Activated CD8-positive, alpha-beta T cell treated with anti-CD3 and anti-CD28 coated beads for 36 hours (primary cell): Measurements from ENCODE around the gene CDC42EP3. TPM values are rescaled to one million over a fixed set of nuclear protein-coding genes. Genes with fewer than 3 reads are reported as not detected.

Source experiments
- ATAC-seq: fragments of 200-7000 bp; cut with Tn5 transposase; one replicate; pipeline ENCODE4 v1.10.0; 2021; ENCODE audit warnings: mild to moderate bottlenecking, moderate library complexity
- CTCF ChIA-PET: fragments of 350-600 bp; sonication (Branson Sonifier 250); formaldehyde crosslinking; loops from one replicate; lab custom pipeline; 2021; ENCODE audit warnings: antibody characterized with exemption; lab: Charles Lee
- POLR2A ChIA-PET: fragments of 350-600 bp; sonication (Branson Sonifier 250); formaldehyde crosslinking; loops from one replicate; lab custom pipeline; 2021; ENCODE audit warnings: antibody characterized with exemption; lab: Charles Lee
- DNase-seq: peaks from one replicate; pipeline ENCODE4 v3.0.0-alpha.2; 2020
- H3K27ac Mint-ChIP-seq: one replicate; pipeline ENCODE4 v1.8.0; 2021; ENCODE audit warnings: mild to moderate bottlenecking, mixed read lengths
- H3K27me3 Mint-ChIP-seq: one replicate; pipeline ENCODE4 v1.8.0; 2021; ENCODE audit warnings: mixed read lengths
- H3K36me3 Mint-ChIP-seq: one replicate; pipeline ENCODE4 v1.8.0; 2021; ENCODE audit warnings: low read depth, mixed read lengths
- H3K4me1 Mint-ChIP-seq: one replicate; pipeline ENCODE4 v1.8.0; 2021; ENCODE audit warnings: low read depth, mixed read lengths
- H3K4me3 Mint-ChIP-seq: one replicate; pipeline ENCODE4 v1.8.0; 2021; ENCODE audit warnings: mild to moderate bottlenecking, moderate library complexity, mixed read lengths
- H3K9me3 Mint-ChIP-seq: one replicate; pipeline ENCODE4 v1.8.0; 2021; ENCODE audit warnings: mixed read lengths
- CTCF ChIP-seq: fragments of 200-600 bp; IDR thresholded peaks from one replicate; pipeline ENCODE4 v1.8.0; 2022; ENCODE audit warnings: antibody characterized with exemption, mild to moderate bottlenecking
- intact Hi-C: fragments of 100-400 bp; cut with micrococcal nuclease; formaldehyde crosslinking; loops from one replicate; pipeline ENCODE4 v1.10.0; 2022
- total RNA-seq, 2 experiments: library from RNA; stranded (reverse); gene quantifications; one replicate each; pipeline ENCODE4 v1.2.3, GENCODE V29; 2021

Gene CDC42EP3
- total RNA-seq, 2 experiments from 2014 or later, result 18.8 to 22.6 TPM

- DNase-seq (no peak), ATAC-seq (no peak)
- ChIA-PET POLR2A (no interaction called here), CTCF (interaction anchor here (0.8 to 1.1 kb wide), 4 partner anchors 9 to 278 kb away, joined by 3 to 5 read pairs (median 3); no protein-coding TSS in a partner anchor)
- TF ChIP-seq CTCF, result no peak
- H3K9me3 Mint-ChIP-seq, result no peaks in the 10 kb centered on the region
- H3K4me3 Mint-ChIP-seq, result no peak overlapping the region
- H3K36me3 Mint-ChIP-seq, result no peaks in the 10 kb centered on the region
- peaks cover 5% of the 10 kb centered on the region for H3K4me1 Mint-ChIP-seq
- no peaks in the 10 kb centered on the region for H3K27me3 Mint-ChIP-seq
- intact Hi-C loops, result no loop called here
- no peak overlapping the region for H3K27ac Mint-ChIP-seq
Observed at GRCh38 chr2:37692711-37693110, 21.3 kb upstream of the CDC42EP3 start.

- Mint-ChIP-seq H3K27me3 (no peaks in the 10 kb centered on the region), H3K4me1 (peaks cover 16% of the 10 kb centered on the region), H3K4me3 (no peak overlapping the region), H3K36me3 (no peaks in the 10 kb centered on the region), H3K27ac (no peak overlapping the region), H3K9me3 (no peaks in the 10 kb centered on the region)
- DNase-seq (no peak), ATAC-seq (no peak)
- intact Hi-C loops, result no loop called here
- ChIA-PET CTCF (no interaction called here), POLR2A (no interaction called here)
- TF ChIP-seq CTCF, result no peak
Observed at GRCh38 chr2:37689751-37690150, 18.3 kb upstream of the CDC42EP3 start.

DNA sequence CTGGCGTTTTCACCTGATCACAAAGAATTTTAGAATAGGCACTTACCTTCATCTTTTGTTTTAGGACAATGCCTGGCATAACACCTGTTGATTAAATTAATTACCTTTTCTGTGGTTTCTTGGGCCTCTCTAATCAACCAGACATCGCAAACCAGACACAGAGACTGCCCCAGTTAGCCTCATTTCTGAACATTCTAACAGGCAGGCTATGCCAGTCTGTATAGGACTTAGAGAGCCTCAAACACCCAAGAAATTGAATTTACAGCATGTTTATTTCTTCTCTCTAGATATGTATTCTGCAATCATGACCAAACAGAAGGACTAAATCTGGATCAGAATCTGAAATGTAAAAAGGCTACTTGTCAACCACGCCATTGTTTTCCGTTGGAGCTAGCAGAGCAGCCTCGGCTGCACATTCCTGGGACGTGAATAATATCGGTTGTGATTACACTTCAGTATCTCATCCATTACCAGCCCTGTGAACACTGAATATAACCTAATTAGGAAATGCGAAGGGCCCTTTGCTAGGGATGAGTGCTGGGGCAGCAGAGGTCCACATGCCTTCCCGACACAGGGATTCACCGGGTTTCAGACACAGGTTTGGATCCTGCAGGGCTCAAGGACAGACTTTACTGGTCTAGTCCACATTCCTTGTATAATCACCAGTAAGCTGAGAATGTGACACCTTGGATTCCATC, 17.5 kb upstream of the CDC42EP3 start:
- no peak for ATAC-seq

DNA sequence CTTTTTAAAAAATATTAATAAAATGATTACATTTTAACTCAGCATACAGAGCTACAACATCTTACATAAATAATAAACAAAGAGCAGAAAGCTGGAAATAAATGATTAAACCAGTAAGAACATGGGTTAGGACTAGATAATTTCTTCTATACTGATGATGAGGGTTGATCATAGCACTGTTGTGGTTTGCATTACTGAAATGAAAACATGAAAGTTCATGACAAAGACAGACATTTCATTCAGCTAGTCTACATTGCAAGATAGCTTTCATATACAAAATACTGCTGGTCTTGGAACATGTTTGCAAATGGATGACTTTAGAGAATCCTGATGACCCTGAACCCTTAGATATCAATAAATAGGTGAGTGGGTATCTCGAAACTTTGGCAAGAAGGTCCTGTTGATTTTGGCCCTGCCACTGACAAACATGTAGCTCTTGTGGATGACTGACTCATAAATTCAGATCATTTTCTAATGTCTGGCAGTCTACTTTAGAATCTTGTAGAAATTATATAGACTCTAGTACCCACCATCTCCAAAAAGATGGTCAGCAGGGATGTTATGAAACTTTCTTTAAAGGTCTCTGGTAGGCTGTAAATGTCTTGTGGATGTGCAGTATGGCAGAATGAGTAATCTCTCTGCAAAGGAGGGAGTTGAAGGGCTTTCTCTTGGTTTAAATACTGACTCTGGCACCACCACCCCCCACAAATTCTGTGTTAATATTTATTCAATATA, 15.5 kb upstream of the CDC42EP3 start:
- no peaks in the 10 kb centered on the region for H3K27me3 Mint-ChIP-seq
- H3K4me3 Mint-ChIP-seq, result no peak overlapping the region
- TF ChIP-seq CTCF, result no peak
- POLR2A ChIA-PET, result interaction anchor here (1.3 kb wide), 1 partner anchor 17 kb away, joined by 3 read pairs; no protein-coding TSS in a partner anchor
- H3K36me3 Mint-ChIP-seq, result peaks cover 8% of the 10 kb centered on the region
- CTCF ChIA-PET, result interaction anchor here (0.6 to 1.2 kb wide), 2 partner anchors 16 to 20 kb away, joined by 3 to 4 read pairs; no protein-coding TSS in a partner anchor
- H3K9me3 Mint-ChIP-seq, result peaks cover 8% of the 10 kb centered on the region
- peak; percentile 37 for ATAC-seq
- H3K4me1 Mint-ChIP-seq, result peaks cover 40% of the 10 kb centered on the region
- intact Hi-C loops, result no loop called here
- no peak overlapping the region for H3K27ac Mint-ChIP-seq
- DNase-seq, result no peak

More for the DNA sequence above, 17.5 kb upstream of the CDC42EP3 start:
- POLR2A ChIA-PET, result no interaction called here
- Mint-ChIP-seq H3K27me3 (no peaks in the 10 kb centered on the region), H3K4me3 (no peak overlapping the region), H3K27ac (no peak overlapping the region), H3K9me3 (no peaks in the 10 kb centered on the region), H3K36me3 (no peaks in the 10 kb centered on the region), H3K4me1 (peaks cover 22% of the 10 kb centered on the region)
- DNase-seq, result no peak
- CTCF ChIA-PET, result interaction anchor here (0.8 kb wide), 1 partner anchor 188 kb away, joined by 3 read pairs; no protein-coding TSS in a partner anchor
- intact Hi-C loops, result no loop called here
- no peak for TF ChIP-seq CTCF

GRCh38 chr2:37684809-37685208, 13.4 kb upstream of the CDC42EP3 start:
- Mint-ChIP-seq H3K9me3 (peaks cover 8% of the 10 kb centered on the region), H3K4me1 (peaks cover 42% of the 10 kb centered on the region), H3K27ac (no peak overlapping the region), H3K36me3 (peaks cover 8% of the 10 kb centered on the region), H3K27me3 (no peaks in the 10 kb centered on the region), H3K4me3 (no peak overlapping the region)
- intact Hi-C loops, result no loop called here
- TF ChIP-seq CTCF, result no peak
- ChIA-PET CTCF (interaction anchor here (1.6 to 2.5 kb wide), 4 partner anchors 9 to 193 kb away, joined by 3 to 10 read pairs (median 6); no protein-coding TSS in a partner anchor), POLR2A (no interaction called here)
- DNase-seq, result no peak
- ATAC-seq, result no peak
